Tibial nerve (tissue), 3 donors: ENCODE measurements around the gene VTI1A.

ENCODE experiments used
- POLR2A ChIP-seq, 2 donors: fragments of 450-650 bp; IDR thresholded peaks; one replicate each; pipeline ENCODE4 v1.6.1; 2017; ENCODE audit warnings: antibody characterized with exemption in 2 of 2, mild to moderate bottlenecking in 2 of 2, moderate library complexity in 2 of 2
- TF ChIP-seq, protein P1 (sequence below), 5 experiments: fragments of 200-600 bp in 3 of 5; fragments of 450-650 bp in 2 of 5; sonication (generic) in 3 of 5; IDR thresholded peaks; one replicate each; pipeline ENCODE4 v1.5.1; 2016 to 2019; ENCODE audit warnings: antibody characterized with exemption in 5 of 5, mild to moderate bottlenecking in 3 of 5, moderate library complexity in 2 of 5

DNA sequence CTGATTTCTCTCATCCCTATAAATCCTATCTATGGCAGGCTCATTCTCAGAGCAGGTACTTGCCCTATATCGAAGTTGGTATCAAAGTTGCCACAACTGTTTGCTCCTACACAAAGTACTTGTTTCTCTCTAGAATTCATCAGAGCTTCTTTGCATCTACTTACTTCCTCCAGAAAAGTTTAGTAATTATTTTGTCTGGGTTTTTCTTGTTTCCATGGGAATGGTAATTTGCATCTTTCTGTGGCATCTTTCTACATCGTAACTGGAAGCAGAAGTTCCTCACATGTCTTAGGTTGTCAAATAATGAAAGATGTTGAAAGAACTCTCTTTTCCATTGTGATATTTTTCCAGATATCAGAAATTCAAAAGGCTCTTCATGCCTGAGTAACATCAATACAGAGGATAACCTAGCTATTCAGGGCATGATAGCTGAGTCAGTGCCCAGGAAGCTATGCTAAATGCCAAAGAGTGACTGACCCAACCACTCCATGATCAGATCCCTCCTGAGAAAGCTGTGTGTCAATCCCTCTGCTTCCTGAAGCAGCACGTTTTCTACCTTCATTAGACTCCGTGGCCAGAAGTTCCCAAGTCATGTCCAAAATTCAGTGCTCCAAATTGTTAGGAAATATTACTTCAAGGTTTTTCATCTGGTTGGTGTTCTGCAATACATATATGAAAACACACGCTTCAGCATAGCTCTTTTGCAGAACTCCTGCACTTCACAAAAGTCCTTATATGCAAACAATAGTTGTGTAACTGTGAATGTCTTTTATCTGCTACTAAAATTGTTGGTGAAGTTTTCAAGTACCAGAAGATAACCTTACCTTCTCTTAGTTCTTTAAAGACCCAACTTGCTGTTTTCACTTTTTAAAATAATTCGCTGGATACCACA lies 216.5 kb downstream of the VTI1A start:
- TF ChIP-seq, protein P1, sequence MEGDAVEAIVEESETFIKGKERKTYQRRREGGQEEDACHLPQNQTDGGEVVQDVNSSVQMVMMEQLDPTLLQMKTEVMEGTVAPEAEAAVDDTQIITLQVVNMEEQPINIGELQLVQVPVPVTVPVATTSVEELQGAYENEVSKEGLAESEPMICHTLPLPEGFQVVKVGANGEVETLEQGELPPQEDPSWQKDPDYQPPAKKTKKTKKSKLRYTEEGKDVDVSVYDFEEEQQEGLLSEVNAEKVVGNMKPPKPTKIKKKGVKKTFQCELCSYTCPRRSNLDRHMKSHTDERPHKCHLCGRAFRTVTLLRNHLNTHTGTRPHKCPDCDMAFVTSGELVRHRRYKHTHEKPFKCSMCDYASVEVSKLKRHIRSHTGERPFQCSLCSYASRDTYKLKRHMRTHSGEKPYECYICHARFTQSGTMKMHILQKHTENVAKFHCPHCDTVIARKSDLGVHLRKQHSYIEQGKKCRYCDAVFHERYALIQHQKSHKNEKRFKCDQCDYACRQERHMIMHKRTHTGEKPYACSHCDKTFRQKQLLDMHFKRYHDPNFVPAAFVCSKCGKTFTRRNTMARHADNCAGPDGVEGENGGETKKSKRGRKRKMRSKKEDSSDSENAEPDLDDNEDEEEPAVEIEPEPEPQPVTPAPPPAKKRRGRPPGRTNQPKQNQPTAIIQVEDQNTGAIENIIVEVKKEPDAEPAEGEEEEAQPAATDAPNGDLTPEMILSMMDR (IDR thresholded peaks at IDR 0.05): no peak
- TF ChIP-seq POLR2A (IDR thresholded peaks at IDR 0.05): no peak
